GM18868 (cell line): Measurements from ENCODE around the gene PIP5K1B.

ENCODE experiments used
- ATAC-seq: cut with Tn5 transposase; IDR thresholded peaks from one replicate; pipeline ENCODE4 v1.9.1; 2021; ENCODE audit warnings: mild to moderate bottlenecking, moderate library complexity; ENCODE audit not compliant: unreplicated experiment

The PIP5K1B gene

GRCh38 chr9:68844157-68844556 is 139.1 kb downstream of the PIP5K1B start:
- no peak for ATAC-seq

GRCh38 chr9:68844631-68845612 is 139.9 kb downstream of the PIP5K1B start:
- peak; percentile 63 for ATAC-seq

GRCh38 chr9:68847765-68848164 is 142.7 kb downstream of the PIP5K1B start:
- ATAC-seq, result no peak

- no peak for ATAC-seq
Observed at GRCh38 chr9:68851657-68852056, 146.6 kb downstream of the PIP5K1B start.

- ATAC-seq, result no peak
Observed at GRCh38 chr9:68852941-68853340, 147.9 kb downstream of the PIP5K1B start.

- ATAC-seq, result no peak
Observed at GRCh38 chr9:68859347-68859746, 154.3 kb downstream of the PIP5K1B start.

- ATAC-seq, result no peak
Observed at GRCh38 chr9:68860419-68860818, 155.4 kb downstream of the PIP5K1B start.

- ATAC-seq, result no peak
Observed at GRCh38 chr9:68861436-68861835, 156.4 kb downstream of the PIP5K1B start.

- ATAC-seq, result no peak
Observed at GRCh38 chr9:68867066-68867465, 162.0 kb downstream of the PIP5K1B start.

- ATAC-seq, result no peak
Observed at GRCh38 chr9:68869022-68869421, 164.0 kb downstream of the PIP5K1B start.

GRCh38 chr9:68870086-68870485 is 165.0 kb downstream of the PIP5K1B start:
- ATAC-seq, result no peak

- ATAC-seq, result no peak
Observed at GRCh38 chr9:68871236-68871635, 166.2 kb downstream of the PIP5K1B start.

GRCh38 chr9:68872026-68872501 is 167.0 kb downstream of the PIP5K1B start:
- ATAC-seq, result no peak

- ATAC-seq, result no peak
Observed at GRCh38 chr9:68873179-68873578, 168.1 kb downstream of the PIP5K1B start.

- ATAC-seq, result no peak
Observed at GRCh38 chr9:68876273-68876672, 171.2 kb downstream of the PIP5K1B start.

- no peak for ATAC-seq
Observed at GRCh38 chr9:68876681-68877080, 171.6 kb downstream of the PIP5K1B start.

GRCh38 chr9:68877219-68877618 is 172.2 kb downstream of the PIP5K1B start:
- ATAC-seq, result no peak

GRCh38 chr9:68878450-68878849 is 173.4 kb downstream of the PIP5K1B start:
- ATAC-seq, result no peak

- ATAC-seq, result no peak
Observed at GRCh38 chr9:68883224-68883623, 178.2 kb downstream of the PIP5K1B start.

GRCh38 chr9:68887232-68887631 is 182.2 kb downstream of the PIP5K1B start:
- ATAC-seq, result no peak

GRCh38 chr9:68894502-68894901 is 189.5 kb downstream of the PIP5K1B start:
- no peak for ATAC-seq

GRCh38 chr9:68895741-68896478 is 190.9 kb downstream of the PIP5K1B start:
- peak; percentile 91 for ATAC-seq
